ENCODE data around the gene NT5M.
A peak's percentile ranks its signal among the peaks of the same experiment; 100 is the strongest.

Gene NT5M

GRCh38 chr17:17303847-17304490, 796 bp downstream of the NT5M start:
- DNase-seq, result no peak

GRCh38 chr17:17304521-17304985, 1.4 kb downstream of the NT5M start:
- peak in 1 of 2 donors; percentile 43 for DNase-seq

GRCh38 chr17:17305281-17305801, 2.2 kb downstream of the NT5M start:
- DNase-seq, result peak in 1 of 2 donors; percentile 67

- no peak for DNase-seq
These were observed 6.2 kb downstream of the NT5M start for GRCh38 chr17:17309356-17309755.

GRCh38 chr17:17313350-17313991, 10.3 kb downstream of the NT5M start:
- DNase-seq, result peak in 1 of 2 donors; percentile 7

- no peak for DNase-seq
These were observed 11.4 kb downstream of the NT5M start for GRCh38 chr17:17314501-17315071.

GRCh38 chr17:17315142-17315821, 12.1 kb downstream of the NT5M start:
- DNase-seq, result no peak

DNA sequence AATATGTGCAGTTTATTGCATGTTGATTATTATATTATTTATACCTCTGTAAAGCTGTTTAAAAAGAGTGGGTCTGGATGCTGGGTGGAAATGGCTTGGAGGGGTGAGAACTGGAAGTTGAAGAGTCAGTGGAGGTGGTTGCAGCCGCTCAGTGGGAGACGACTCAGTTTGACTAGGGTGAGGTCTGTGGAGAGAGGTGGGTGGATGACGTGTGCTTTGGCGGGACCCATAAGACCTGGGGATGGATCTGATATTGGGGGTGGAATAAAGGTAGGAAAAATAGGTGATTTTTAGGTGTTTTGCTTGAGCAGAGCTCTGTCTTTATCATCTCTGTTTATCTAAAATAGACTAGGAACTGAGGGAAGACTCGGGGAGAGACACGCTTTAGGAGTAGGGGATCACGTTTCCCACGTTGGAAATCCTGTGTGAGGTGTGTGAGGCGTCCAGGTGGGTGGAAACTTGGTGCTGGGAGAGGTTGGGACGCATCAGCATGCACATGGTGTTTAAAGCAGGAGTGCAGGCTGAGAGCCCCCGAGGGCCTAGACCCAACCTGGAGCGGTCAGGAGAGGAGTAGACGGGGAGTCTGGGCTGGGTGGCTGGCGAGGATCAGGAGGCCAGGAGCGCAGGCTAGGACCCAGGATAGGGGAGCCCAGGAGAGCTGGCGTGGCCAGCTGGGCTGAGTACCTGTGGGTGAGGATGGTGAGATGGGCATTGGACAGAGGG, 17.2 kb downstream of the NT5M start:
- DNase-seq, result no peak

- no peak for DNase-seq
These were observed 17.7 kb downstream of the NT5M start for GRCh38 chr17:17320911-17321220.

DNA sequence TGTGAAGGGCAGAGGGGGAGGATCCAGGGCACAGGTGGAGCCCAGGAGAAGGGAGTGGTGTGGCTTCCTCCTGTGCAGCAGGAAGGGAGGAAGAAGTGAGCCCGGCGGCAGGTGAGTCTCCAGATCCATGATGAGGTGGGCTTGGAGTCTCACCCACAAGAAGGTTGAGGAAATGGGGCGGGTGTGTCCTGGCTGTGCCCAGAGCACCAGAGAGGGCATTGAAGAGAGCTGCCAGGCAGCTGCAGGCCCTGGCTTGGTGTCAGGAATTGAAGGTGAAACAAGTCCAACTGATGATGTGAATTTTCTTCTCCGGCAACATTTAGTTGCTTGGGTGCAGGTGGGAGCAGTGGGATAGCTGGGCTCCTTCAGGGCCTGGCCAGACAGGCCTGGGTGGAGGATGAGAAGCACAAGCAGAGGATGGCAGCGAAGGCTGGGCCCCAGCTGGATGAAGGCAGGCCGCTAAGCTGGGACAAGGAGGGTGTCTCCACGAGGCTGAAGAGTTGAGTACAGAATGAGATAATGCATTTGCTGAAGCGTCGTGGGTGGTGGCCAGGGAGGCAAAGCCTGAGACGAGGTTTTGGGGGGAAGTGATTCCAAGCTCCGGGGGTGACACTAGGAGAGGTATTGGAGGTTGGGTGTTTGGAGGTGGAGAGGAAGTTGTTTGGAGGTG, 18.3 kb downstream of the NT5M start:
- no peak for DNase-seq

- DNase-seq, result no peak
These were observed 19.6 kb downstream of the NT5M start for GRCh38 chr17:17322516-17323510.

DNA sequence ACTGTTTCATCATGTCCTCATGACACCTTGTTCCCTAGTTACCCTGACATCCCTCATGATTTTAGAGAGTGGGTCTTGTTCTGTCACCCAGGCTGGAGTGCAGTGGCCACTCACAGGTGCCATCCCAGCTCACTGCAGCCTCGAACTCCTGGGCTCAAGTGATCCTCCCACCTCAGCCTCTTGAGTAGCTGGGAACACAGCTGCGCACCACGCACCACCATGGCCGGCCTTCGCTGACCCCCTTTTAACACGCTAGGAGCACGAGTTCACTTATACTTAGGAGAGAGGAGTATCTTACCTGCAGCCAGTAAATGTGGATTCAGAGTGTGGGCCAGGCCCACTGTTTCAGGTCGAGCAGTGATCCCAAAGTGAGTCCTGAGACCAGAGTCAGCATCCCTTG, 21.4 kb downstream of the NT5M start:
- DNase-seq, result no peak

GRCh38 chr17:17325228-17325627, 22.1 kb downstream of the NT5M start:
- no peak for DNase-seq

GRCh38 chr17:17325816-17326215, 22.6 kb downstream of the NT5M start:
- no peak for DNase-seq

GRCh38 chr17:17326275-17326875, 23.2 kb downstream of the NT5M start:
- no peak for DNase-seq

GRCh38 chr17:17328251-17328650, 25.1 kb downstream of the NT5M start:
- no peak for DNase-seq

- no peak for DNase-seq
These were observed 38.3 kb downstream of the NT5M start for GRCh38 chr17:17341452-17341851.

GRCh38 chr17:17342242-17342945, 39.2 kb downstream of the NT5M start:
- no peak for DNase-seq

DNA sequence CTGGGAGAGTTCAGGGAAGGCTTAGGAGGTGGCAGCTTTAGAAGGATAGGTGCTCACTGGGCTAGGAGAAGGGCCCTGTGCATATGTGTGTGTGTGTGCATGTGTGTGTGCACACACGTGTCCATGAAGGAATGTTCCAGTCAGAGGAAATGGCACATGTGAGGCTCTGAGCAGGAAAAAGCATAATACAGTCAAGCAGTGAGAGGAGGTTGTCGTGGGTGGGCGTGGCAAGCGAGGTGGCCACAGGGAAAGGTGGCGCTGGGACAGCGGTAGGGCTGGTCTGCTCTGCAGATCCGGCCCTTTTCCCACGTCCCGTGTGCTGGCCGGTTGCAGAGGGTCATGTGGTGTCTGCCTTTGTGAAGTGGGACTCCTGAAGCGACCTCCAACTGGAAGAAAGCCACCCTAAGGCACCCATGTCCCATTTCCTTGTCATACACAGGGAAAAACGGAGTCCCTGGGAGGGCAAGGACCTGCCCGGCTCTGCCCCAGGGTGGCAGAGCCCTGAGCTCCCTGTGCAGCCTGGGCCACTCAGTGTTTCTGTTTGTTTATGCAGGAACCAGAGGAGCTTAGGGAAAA, 40.1 kb downstream of the NT5M start:
- DNase-seq, result no peak

Data from bone marrow (tissue), 2 donors.